SIG-M5 treated with dmso at 0.1 percent for 504 hours (cell line): ENCODE measurements around the gene ZW10.

ENCODE experiments used
- DNase-seq: peaks from one replicate; lab custom pipeline; 2025; ENCODE audit not compliant: unreplicated experiment; lab: John Stamatoyannopoulos, UW

The ZW10 gene

GRCh38 chr11:113698515-113698914, 75.0 kb downstream of the ZW10 start:
- DNase-seq = no peak

DNA sequence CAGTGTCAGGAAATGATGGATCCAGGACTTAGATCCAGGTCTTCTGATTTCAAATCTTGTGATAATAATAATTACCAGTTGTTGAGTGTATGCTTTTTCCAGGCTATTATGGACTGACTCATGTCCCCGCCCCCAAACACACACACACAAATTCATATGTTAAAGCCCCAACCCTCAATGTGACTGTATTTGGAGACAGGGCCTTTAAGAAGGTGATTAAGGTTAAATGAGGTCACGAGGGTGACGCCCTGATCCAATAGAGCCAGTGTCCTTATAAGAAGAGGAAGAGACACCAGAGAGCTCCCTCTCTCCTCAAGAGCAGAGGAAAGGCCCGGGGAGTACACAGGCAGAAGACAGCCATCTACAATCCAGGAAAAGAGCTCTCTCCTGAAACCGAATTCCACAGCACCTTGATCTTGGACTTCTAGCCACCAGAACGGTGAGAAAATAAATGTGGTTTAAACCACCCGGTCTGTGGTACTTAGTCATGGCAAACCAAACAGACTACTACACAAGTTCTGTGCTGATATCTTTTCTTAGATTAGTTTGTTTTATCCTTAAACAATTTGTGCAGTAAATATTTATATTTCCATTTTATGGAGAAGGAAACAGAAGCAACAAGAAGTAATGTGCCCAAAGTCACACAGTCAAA, 75.6 kb downstream of the ZW10 start:
- no peak for DNase-seq

GRCh38 chr11:113697111-113697510, 76.4 kb downstream of the ZW10 start:
- no peak for DNase-seq

DNA sequence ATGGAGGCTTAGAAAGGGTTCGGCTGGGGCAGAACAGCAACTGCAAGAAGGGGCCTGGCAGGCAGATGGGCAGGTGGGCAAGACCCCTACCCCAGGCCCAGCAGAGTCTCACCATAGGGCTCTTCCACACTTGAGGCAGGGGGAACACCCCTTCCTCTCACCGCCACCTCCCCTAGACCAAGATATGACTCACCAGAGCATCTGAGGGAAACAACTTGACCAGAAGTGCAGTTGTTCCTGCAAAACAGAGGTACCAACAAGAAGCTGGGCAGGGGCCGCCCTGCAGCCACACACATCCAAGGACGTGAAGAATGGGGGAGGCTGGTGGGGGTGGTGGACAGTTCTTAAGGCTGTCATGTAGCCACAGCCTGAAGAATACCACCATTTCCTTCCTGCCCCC, 78.3 kb downstream of the ZW10 start:
- DNase-seq = no peak

GRCh38 chr11:113694390-113694789, 79.1 kb downstream of the ZW10 start:
- no peak for DNase-seq

GRCh38 chr11:113693030-113693429, 80.5 kb downstream of the ZW10 start:
- DNase-seq = no peak

DNA sequence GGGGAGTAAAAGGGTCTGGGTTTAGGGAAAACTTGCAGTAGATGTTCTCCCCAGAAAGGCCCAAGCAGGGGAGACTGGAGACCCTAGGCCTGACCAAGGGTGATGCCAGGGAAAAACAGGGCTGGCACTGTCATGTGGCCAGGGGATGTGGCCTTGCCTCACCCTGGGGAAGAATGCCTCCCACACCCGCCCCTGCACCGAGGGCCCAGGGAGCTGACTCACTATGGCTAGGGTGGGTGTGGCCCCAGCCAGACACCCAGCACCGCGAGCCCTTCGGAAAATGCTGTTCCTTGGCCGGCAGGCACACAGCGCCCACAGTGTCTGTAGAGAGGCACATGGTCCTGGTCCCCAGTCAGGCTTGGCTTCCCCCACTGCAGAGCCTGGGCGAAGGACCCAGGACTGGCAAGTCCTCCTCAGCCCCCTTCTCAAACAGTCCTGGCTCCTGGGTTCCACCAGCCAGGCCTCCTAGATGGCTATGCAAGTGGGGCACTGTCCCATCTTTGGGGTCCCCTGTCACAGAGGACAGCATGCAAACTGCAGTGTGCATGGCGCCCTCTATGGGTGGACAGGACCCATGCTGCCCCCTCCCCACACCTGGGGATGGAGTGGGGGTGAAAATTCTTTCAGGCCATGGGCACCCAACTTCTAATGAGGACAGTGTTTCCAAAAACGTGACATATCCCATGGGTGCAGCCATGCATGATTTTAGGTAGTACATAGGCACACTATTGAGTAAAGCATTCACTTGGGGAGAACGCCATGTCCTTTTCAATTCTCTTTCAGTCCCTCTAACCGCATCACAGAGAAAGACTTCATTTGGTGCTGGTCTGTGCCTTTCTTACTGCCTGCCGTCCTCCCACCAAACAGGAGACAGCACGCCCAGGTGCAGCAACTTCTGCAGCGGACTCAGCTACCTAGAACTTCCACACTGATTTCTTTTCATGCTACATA, 82.6 kb downstream of the ZW10 start:
- no peak for DNase-seq

DNA sequence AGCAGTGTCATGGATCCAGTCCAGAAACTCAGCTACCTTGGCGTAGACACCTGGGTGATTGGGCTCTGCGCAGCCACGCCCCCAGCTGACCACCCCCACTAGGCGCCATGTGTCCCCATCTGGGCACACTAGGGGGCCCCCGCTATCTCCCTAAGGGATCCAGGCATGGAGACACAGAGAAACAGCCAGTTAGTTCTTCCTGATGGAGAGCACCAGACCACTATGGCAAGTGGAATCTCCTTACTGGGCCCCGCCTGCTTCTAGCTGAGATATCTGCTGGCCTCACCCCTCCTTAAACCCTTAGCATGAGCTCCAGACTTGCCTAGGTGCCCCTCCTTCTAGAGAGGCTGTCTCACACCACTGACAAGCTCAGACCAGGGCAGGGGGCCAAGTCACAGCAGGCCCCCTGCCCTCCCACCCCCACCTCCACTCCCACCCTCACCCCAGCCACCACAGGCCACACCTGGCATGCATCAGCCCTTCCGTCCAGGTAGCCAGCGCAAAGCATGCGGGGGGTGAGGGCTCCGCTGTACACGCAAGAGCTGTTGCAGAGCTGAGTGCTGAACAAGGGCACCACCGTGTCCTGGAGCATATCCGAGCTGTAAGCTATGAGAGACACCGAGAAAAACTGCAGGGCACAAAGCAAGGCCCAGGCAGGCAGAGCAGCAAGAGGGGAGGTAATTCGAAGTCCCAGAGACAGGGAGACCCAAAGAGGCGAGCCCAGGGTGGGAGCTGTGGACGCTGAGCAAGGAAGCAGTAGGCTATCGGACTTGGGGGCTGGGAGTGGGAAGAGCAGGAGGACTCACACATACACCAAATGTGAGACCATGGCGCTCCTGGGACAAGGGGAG, 83.5 kb downstream of the ZW10 start:
- DNase-seq = no peak

DNA sequence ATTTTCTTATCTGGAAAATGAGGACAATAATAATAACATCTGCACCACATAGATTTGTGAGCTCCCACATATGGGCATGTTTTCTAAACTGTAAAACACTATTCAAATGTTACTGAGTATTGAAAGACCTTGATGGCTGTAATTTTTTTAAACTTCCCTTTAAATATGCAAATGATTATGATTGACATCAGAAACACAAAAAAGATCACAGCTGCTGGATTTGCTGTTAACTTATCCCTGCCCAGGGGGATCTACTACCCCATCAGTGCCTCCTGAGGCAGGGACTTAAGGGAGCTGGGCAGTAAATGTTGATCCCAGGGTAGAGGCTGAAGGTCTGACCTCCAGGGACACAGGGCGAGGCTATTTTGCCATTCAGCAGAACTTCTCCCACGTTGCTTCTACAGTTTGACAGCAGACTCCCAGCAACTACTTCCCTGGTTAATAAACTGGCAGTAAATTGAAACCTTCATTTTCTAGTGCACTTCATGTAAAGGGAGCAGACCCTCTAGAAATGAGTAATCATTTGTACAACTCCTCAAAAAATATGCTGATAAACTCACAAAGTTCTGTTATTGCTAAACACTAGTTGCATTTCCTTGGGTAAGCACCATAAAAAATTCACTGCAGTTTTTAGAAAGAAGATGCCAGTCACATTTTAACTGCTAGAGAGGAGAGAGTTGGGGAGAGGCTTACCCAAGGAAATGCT, 87.7 kb downstream of the ZW10 start:
- DNase-seq = no peak

GRCh38 chr11:113684496-113684895, 89.0 kb downstream of the ZW10 start:
- DNase-seq = no peak

GRCh38 chr11:113683481-113684046, 89.9 kb downstream of the ZW10 start:
- DNase-seq = no peak
